ENCODE results near the gene APBB1IP.

GRCh38 chr10:26445411-26446031 lies 7.4 kb downstream of the APBB1IP start:
- TF ChIP-seq CTCF (conservative IDR thresholded peaks at IDR 0.05; ENCODE audit: low read depth, low read length) (no peak), EZH2phosphoT487 (IDR thresholded peaks at IDR 0.05; ENCODE audit: borderline replicate concordance, low read length) (no peak)

Data from PC-3 (cell line).